ENCODE results near the gene SLC3A2. TPM values are rescaled to one million over a fixed set of nuclear protein-coding genes. Genes with fewer than 3 reads are reported as not detected.
A peak's percentile ranks its signal among the peaks of the same experiment; 100 is the strongest.

Gene SLC3A2
- total RNA-seq, 1 experiment from 2014 or later = 334 TPM

GRCh38 chr11:62880231-62880802, 379 bp upstream of the SLC3A2 start (continued):
- TF ChIP-seq FOXK1 (CRISPR knock-in tag; IDR thresholded peaks at IDR 0.05) = no peak

- no peaks in the 10 kb centered on the region for H3K9me3 Mint-ChIP-seq
- peak overlapping the region; percentile 99 for H3K4me3 Mint-ChIP-seq
- ChIA-PET POLR2A (interaction anchor here (0.5 to 3.8 kb wide), 18 partner anchors 8 to 229 kb away, joined by 3 to 44 read pairs (median 4); partner anchors contain the start of genes HNRNPUL2, STX5, TEX54 and TMEM179B), CTCF (interaction anchor here (0.8 to 1.7 kb wide), 13 partner anchors 8 to 212 kb away, joined by 3 to 14 read pairs (median 4); partner anchors contain the start of genes HNRNPUL2, NXF1 and TMEM179B)
- TF ChIP-seq ZNF423 (CRISPR knock-in tag; IDR thresholded peaks at IDR 0.05) (peak; percentile 60; the same call in 1 of the 2 replicates), E2F5 (CRISPR knock-in tag; IDR thresholded peaks at IDR 0.05) (0 out of 2 replicates have a peak, but pooled peaks have one; percentile 6), NFATC4 (CRISPR knock-in tag; IDR thresholded peaks at IDR 0.05) (peak; percentile 31; the same call in 1 of the 2 replicates), GABPB1 (CRISPR knock-in tag; IDR thresholded peaks at IDR 0.05) (peak; percentile 98), MLX (CRISPR knock-in tag; IDR thresholded peaks at IDR 0.05) (no peak), USF2 (CRISPR knock-in tag; IDR thresholded peaks at IDR 0.05) (peak; percentile 66; the same call in 1 of the 2 replicates), CREM (CRISPR knock-in tag; IDR thresholded peaks at IDR 0.05) (no peak), MAX (CRISPR knock-in tag; IDR thresholded peaks at IDR 0.05) (peak; percentile 37; the same call in 1 of the 2 replicates)
- peaks cover 3% of the 10 kb centered on the region; the same call in 1 of the 2 replicates for H3K27me3 Mint-ChIP-seq (ENCODE audit: low read depth)
- H3K4me1 Mint-ChIP-seq = peaks cover 49% of the 10 kb centered on the region
- ATAC-seq = no peak
- peak overlapping the region; percentile 100 for H3K27ac Mint-ChIP-seq
- peak; percentile 95 for DNase-seq (ENCODE audit: low spot score)
- H3K36me3 Mint-ChIP-seq = peaks cover 69% of the 10 kb centered on the region
Measured at GRCh38 chr11:62881579-62882430, 1.1 kb downstream of the SLC3A2 start.

- POLR2A ChIA-PET = interaction anchor here (0.6 to 3.8 kb wide), 5 partner anchors 9 to 50 kb away, joined by 3 to 44 read pairs (median 4); partner anchors contain the start of genes STX5 and TEX54
- H3K36me3 Mint-ChIP-seq = peaks cover 69% of the 10 kb centered on the region
- peaks cover 47% of the 10 kb centered on the region for H3K4me1 Mint-ChIP-seq
- H3K9me3 Mint-ChIP-seq = no peaks in the 10 kb centered on the region
- CTCF ChIA-PET = interaction anchor here (1.1 to 1.7 kb wide), 2 partner anchors 13 to 24 kb away, joined by 3 to 8 read pairs; no protein-coding TSS in a partner anchor
- ATAC-seq = no peak
- H3K27me3 Mint-ChIP-seq (ENCODE audit: low read depth) = peaks cover 3% of the 10 kb centered on the region; the same call in 1 of the 2 replicates
- no peak for DNase-seq (ENCODE audit: low spot score)
- peak overlapping the region; percentile 99 for H3K4me3 Mint-ChIP-seq
- H3K27ac Mint-ChIP-seq = peak overlapping the region; percentile 100
- TF ChIP-seq ATF3 (CRISPR knock-in tag; conservative IDR thresholded peaks at IDR 0.05) = no peak
- TF ChIP-seq ZSCAN18 (CRISPR knock-in tag; IDR thresholded peaks at IDR 0.05) = no peak
- TF ChIP-seq NR2C2 (CRISPR knock-in tag; IDR thresholded peaks at IDR 0.05) = no peak
- no peak for TF ChIP-seq HMGXB4 (CRISPR knock-in tag; IDR thresholded peaks at IDR 0.05)
- no peak for TF ChIP-seq SP1 (CRISPR knock-in tag; conservative IDR thresholded peaks at IDR 0.05)
- TF ChIP-seq RELA (CRISPR knock-in tag; IDR thresholded peaks at IDR 0.05; ENCODE audit: borderline replicate concordance) = no peak
- TF ChIP-seq IRF1 (CRISPR knock-in tag; IDR thresholded peaks at IDR 0.05) = no peak
- TF ChIP-seq ZNF396 (CRISPR knock-in tag; IDR thresholded peaks at IDR 0.05; ENCODE audit: borderline replicate concordance) = no peak
- TF ChIP-seq MLX (CRISPR knock-in tag; IDR thresholded peaks at IDR 0.05) = no peak
- no peak for TF ChIP-seq AFF4 (CRISPR knock-in tag; IDR thresholded peaks at IDR 0.05; ENCODE audit: borderline replicate concordance)
Measured at GRCh38 chr11:62882431-62882749, 1.7 kb downstream of the SLC3A2 start.
